ENCODE data around the gene MACROD2.

GRCh38 chr20:15859061-15859460 lies 1863.7 kb downstream of the MACROD2 start:
- no peak for TF ChIP-seq SIN3A (IDR thresholded peaks at IDR 0.05; ENCODE audit: low read depth)
- no peak for TF ChIP-seq SP1 (IDR thresholded peaks at IDR 0.05; ENCODE audit: low read depth)
- no peak for TF ChIP-seq EZH2phosphoT487 (IDR thresholded peaks at IDR 0.05; ENCODE audit: borderline replicate concordance)
- no peak for TF ChIP-seq POLR2AphosphoS5 (IDR thresholded peaks at IDR 0.05; ENCODE audit: low read depth, low read length)
- TF ChIP-seq POLR2A (IDR thresholded peaks at IDR 0.05; ENCODE audit: borderline replicate concordance, extremely low read depth, insufficient read depth, insufficient read length): no peak
- TF ChIP-seq TCF7L2 (IDR thresholded peaks at IDR 0.05; ENCODE audit: borderline replicate concordance, extremely low read depth, insufficient read depth, insufficient read length): no peak
- TF ChIP-seq, protein P1, sequence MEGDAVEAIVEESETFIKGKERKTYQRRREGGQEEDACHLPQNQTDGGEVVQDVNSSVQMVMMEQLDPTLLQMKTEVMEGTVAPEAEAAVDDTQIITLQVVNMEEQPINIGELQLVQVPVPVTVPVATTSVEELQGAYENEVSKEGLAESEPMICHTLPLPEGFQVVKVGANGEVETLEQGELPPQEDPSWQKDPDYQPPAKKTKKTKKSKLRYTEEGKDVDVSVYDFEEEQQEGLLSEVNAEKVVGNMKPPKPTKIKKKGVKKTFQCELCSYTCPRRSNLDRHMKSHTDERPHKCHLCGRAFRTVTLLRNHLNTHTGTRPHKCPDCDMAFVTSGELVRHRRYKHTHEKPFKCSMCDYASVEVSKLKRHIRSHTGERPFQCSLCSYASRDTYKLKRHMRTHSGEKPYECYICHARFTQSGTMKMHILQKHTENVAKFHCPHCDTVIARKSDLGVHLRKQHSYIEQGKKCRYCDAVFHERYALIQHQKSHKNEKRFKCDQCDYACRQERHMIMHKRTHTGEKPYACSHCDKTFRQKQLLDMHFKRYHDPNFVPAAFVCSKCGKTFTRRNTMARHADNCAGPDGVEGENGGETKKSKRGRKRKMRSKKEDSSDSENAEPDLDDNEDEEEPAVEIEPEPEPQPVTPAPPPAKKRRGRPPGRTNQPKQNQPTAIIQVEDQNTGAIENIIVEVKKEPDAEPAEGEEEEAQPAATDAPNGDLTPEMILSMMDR (IDR thresholded peaks at IDR 0.05 in 2 of 3, conservative IDR thresholded peaks at IDR 0.05 in 1 of 3; ENCODE audit: borderline replicate concordance in 1 of 3, insufficient read depth in 1 of 3, low read depth in 2 of 3, low read length in 2 of 3): no peak
- no peak for TF ChIP-seq EGR1 (IDR thresholded peaks at IDR 0.05; ENCODE audit: low read depth)
- TF ChIP-seq RAD21 (IDR thresholded peaks at IDR 0.05; ENCODE audit: low read depth): no peak
- TF ChIP-seq, protein P2, sequence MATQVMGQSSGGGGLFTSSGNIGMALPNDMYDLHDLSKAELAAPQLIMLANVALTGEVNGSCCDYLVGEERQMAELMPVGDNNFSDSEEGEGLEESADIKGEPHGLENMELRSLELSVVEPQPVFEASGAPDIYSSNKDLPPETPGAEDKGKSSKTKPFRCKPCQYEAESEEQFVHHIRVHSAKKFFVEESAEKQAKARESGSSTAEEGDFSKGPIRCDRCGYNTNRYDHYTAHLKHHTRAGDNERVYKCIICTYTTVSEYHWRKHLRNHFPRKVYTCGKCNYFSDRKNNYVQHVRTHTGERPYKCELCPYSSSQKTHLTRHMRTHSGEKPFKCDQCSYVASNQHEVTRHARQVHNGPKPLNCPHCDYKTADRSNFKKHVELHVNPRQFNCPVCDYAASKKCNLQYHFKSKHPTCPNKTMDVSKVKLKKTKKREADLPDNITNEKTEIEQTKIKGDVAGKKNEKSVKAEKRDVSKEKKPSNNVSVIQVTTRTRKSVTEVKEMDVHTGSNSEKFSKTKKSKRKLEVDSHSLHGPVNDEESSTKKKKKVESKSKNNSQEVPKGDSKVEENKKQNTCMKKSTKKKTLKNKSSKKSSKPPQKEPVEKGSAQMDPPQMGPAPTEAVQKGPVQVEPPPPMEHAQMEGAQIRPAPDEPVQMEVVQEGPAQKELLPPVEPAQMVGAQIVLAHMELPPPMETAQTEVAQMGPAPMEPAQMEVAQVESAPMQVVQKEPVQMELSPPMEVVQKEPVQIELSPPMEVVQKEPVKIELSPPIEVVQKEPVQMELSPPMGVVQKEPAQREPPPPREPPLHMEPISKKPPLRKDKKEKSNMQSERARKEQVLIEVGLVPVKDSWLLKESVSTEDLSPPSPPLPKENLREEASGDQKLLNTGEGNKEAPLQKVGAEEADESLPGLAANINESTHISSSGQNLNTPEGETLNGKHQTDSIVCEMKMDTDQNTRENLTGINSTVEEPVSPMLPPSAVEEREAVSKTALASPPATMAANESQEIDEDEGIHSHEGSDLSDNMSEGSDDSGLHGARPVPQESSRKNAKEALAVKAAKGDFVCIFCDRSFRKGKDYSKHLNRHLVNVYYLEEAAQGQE (IDR thresholded peaks at IDR 0.05; ENCODE audit: low read depth): no peak
- no peak for TF ChIP-seq EZH2 (IDR thresholded peaks at IDR 0.05)
- TF ChIP-seq YY1 (IDR thresholded peaks at IDR 0.05; ENCODE audit: extremely low read depth, insufficient replicate concordance, low read depth, low read length): no peak
- TF ChIP-seq, protein P3, sequence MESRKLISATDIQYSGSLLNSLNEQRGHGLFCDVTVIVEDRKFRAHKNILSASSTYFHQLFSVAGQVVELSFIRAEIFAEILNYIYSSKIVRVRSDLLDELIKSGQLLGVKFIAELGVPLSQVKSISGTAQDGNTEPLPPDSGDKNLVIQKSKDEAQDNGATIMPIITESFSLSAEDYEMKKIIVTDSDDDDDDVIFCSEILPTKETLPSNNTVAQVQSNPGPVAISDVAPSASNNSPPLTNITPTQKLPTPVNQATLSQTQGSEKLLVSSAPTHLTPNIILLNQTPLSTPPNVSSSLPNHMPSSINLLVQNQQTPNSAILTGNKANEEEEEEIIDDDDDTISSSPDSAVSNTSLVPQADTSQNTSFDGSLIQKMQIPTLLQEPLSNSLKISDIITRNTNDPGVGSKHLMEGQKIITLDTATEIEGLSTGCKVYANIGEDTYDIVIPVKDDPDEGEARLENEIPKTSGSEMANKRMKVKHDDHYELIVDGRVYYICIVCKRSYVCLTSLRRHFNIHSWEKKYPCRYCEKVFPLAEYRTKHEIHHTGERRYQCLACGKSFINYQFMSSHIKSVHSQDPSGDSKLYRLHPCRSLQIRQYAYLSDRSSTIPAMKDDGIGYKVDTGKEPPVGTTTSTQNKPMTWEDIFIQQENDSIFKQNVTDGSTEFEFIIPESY (IDR thresholded peaks at IDR 0.05; ENCODE audit: extremely low read depth, insufficient replicate concordance, low read length): no peak

Measured in HCT116 (cell line).